SHP77 (cell line): ENCODE results near the gene RAB13.
"Not testable (repeated sequence)": the region's sequence is repeated elsewhere in the genome, so short reads cannot be mapped to it uniquely, and the experiment has no call there.

Experiments
- DNase-seq, 2 experiments: peaks; one replicate each; lab custom pipeline; 2025; lab: John Stamatoyannopoulos, UW

Gene RAB13

DNA sequence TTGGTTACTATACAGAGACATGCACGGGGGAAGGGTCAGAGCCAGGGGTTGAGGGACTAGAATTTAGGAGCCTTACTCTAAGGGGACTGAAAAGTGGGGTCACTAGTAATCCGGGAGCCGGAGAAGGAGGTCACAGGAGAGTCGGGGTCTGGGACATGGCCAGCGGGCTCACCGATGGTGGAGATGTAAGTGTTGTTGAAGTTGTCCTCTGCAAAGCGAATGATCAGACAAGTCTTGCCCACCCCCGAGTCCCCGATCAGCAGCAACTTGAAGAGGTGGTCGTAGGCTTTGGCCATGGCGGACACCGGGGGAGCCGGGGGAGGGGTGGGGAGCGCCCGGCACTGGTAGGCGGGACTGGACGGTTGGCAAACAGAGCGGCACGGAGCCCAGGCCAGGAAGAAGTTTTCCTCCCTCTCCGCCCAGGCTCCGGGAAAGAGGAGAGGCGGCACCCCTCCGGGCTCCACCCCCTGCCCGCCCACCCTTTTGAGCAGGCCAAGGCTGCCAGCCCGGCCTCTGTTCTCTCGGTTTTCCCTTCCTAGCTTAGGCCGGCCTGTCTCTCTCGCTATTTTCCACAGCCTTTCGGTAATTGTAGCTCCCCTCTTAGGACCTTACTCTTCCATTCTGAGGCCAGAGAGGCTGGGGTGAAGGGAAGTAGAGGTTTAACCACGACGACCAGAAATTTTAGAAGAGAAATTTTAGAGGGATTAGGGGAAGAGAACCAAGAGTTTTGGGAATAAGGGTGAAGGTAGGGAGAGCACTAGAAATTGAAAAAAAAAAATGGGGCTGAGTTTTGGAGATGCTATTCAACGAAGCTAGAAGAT is at the start of gene RAB13:
Gene RAB13, minus strand, starts transcription at position 399 of the 821 bp plus-strand sequence. Its CDS starts 103 bp downstream, at position 296.
- peak; percentile 90 to 94 for DNase-seq

DNA sequence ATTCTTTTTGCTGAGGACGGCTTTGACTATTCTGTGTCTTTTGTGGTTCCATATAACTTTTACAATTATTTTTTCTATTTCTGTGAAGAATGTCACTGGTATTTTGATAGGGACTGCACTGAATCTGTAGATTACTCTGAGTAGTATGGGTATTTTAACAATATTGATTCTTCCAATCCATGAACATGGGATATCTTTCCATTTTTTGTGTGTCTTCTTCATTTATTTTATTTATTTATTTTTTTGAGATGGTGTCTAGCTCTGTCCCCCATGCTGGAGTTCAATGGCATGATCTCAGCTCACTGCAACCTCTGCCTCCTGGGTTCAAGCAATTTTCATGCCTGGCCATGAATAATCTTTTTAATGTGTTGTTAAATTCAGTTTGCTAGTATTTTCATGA is 47.6 kb upstream of the RAB13 start:
- not testable (repeated sequence) for DNase-seq

DNA sequence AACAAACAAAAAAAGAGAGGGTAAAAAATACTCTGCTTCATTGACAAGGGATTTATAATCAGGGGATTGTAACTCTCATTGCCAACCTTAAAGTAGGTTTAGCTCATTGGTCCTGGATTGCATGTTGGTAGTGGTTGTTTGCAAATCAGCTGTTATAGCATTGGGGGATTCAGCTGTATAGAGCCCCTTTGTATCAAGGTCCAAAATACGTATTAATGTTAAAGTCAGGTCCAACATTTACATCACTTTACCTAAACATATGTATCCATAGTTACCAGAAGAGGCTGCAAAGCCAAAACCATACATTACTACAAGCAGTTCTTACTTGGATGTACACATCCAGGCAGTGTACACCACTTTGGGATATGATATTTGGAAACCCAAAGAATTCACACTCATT is 33.8 kb upstream of the RAB13 start:
- no peak for DNase-seq

DNA sequence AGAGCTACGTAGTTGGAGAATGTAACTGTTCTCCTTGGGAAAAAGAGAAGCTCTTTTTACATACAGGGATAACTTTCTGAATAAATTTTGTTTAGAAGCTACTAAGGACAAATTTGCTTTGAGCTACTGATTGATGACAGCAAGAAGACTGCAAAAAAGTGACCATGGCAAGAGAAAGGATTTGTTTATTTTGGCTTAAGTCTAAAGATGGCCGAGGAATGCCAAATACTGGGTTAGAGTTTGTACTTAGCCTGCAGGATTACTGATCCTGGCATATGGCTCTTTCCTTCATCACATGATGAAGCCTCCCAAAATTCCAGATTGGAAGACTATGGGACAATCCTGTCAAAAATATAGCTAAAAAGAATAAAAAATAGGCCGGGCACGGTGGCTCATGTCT is 33.1 kb upstream of the RAB13 start:
- no peak for DNase-seq

DNA sequence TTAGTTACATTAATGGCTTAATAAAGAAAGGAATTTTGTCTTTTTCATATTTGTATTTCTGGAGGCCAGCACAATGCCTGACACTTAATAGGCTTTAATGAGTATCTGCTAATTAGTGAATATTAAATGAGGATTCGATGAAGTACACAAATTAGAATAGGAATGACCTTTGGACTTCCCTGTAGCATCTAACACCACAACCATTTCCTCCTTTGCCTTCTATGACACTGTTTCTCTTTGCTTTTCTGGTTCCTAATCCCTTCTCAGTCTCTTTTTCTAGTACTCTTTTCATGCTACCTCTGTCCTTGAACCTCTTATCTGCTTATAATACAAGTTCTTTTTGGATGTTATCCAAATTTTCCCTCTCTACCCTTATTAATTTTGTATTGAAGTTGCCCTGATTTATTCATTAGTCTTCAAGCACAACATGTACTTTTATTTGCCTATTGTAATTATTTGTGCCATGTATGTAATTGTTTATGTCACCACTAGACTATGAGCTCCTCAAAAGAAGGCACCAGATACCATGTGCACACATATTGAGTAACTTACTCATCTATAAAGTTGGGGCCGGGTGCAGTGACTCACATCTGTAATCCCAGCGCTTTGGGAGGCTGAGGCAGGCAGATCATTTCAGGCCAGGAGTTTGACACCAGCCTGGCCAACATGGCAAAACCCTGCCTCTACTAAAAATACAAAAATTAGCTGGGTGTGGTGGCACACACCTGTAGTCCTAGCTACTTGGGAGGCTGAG is 28.2 kb upstream of the RAB13 start:
- no peak for DNase-seq

DNA sequence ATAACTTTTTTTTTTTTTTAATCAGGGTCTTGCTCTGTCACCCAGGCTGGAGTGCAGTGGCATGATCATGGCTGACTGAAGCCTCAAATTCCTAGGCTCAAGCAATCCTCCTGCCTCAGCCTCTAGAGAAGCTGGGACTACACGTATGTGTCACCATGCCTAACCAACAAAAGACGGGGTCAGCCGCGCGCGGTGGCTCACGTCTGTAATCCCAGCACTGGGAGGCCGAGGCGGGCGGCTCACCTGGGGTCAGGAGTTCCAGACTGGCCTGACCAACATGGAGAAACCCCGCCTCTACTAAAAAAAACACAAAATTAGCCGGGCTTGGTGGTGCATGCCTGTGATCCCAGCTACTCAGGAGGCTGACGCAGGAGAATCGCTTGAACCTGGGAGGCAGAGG is 26.4 kb upstream of the RAB13 start:
- not testable (repeated sequence) for DNase-seq

DNA sequence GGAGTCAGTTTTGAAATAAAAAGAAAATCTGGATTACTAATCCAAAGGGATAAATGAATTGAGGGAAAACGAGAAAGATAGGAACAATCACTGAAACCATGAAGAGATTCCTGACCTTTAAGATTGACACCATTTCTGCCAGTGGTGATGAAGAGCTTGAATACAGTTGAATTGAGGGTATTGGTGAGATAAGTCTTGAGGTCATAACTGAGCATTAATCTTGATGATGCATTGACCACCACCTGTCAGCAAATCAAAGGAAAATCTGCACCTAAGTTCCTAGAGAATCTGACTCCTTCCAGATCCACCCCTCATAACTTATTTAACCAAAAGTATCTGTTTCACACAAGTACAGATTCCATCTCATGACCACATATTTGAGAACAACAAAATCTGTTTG is 26.0 kb upstream of the RAB13 start:
- DNase-seq, result no peak

DNA sequence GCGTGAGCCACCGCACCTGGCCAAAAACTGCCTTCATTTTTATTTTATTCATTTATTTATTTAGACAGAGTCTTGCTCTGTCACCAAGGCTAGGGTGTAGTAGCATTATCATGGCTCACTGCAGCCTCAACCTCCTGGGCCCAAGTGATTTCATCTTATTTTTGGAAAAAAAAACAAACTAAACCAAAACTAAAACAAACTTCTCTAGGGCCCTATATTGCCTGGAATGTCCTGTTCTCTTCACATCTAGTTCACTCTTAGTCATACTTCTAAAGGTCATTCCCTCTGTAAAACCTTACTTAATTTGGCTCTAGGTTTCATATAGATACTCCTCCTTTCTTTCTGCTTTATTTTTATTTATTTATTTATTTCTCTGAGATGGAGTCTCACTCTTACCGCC is 20.0 kb upstream of the RAB13 start:
- no peak for DNase-seq

DNA sequence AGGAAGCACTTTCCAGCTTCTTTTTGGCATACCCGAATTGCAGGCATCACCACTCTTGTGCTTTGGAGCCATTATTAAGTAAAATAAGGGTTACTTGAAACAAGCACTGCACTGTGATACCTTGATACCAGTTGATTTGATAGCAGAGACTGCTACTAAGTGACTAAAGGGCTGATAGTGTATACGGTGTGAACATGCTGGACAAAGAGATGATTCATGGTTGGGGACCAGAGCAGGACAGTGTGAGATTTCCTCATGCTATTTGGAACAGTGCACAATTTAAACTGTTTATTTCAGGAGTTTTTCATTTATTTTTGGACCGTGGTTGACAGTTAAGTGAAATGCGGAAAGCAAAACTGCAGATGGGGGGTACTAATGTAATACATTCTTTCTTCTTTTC is 14.3 kb upstream of the RAB13 start:
- DNase-seq, result no peak

DNA sequence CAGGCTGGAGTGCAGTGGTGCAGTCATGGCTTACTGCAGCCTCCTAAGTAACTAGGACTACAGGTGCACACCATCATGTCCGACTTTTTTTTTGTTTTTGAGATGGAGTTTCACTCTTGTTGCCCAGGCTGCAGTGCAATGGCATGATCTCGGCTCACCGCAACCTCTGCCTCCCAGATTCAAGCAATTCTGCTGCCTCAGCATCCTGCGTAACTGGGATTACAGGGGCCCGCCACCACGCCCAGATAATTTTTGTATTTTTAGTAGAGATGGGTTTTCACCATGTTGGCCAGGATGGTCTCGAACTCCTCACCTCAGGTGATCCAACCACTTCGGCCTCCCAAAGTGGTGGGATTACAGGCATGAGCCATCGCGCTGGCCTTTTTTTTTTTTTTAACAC is 10.7 kb upstream of the RAB13 start:
- DNase-seq, result not testable (repeated sequence)

DNA sequence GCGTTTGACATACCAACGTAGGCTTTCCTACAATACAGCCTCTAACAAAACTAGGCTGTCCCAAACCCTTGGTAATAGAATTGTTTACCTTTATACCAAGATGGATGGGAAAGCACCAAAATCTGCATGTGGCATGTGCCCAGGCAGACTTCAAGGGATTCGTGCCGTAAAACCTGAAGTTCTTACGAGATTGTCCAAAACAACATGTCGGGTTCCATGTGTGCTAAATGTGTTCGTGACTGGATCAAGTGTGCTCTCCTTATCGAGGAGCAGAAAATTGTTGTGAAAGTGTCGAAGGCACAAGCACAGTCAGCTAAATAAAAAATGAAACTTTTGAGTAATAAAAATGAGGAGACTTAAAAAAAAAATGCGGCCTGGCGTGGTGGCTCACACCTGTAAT is 9.5 kb upstream of the RAB13 start:
- no peak for DNase-seq

DNA sequence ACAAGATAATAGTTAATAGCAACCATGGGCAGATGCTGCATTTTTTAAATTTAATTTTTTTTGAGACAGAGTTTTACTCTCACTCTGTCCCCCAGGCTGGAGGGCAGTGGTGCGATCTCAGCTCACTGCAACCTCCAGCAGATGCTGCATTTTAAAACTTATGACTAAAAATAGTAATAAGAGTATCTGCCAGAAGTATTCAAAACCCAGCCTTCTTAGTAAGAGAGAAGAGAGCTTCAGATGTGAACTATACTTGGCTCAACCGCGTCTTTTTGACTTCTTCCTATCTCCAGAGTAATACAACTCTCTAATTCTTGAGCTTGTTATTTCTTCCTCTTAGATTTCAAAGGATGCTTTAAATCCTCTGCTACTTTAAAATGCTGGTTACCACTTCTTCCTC is 9.1 kb upstream of the RAB13 start:
- DNase-seq, result no peak

DNA sequence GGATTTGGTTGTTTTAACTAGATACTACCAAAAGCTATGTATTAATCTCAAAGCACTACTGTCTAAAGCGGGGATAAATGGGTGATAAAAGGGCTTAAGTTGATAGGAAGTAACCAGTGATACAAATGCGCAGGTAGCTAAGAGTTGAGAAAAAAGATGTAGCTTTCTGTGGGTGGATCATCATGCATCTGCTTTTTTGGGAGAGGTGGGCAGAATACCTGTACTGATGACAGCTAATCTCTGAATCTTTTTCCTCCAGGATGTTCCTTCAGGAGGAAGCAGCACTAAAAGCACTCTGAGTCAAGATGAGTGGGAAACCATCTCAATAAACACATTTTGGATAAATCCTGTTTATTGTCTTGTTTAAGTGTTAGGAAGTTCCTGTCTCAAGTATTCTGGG is 5.7 kb upstream of the RAB13 start:
- DNase-seq, result no peak

DNA sequence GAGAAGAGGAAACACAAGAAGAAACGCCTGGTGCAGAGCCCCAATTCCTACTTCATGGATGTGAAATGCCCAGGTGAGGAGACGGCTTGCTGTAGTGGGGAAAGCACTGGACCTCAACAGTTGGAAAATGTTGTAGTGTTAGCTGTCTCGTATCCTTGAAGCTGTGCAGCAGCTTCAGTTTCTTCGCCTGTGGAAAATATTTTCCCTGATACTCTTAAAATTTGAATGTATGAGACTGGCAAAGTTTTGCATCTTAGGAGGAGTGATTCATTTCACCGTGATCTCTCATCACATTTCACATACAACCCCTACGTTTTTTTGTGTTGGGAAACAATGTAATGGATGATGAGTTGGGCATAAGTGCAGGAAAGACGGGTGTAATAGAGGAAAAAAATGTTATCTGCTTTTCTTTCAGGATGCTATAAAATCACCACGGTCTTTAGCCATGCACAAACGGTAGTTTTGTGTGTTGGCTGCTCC is 5.1 kb upstream of the RAB13 start:
- DNase-seq, result no peak

DNA sequence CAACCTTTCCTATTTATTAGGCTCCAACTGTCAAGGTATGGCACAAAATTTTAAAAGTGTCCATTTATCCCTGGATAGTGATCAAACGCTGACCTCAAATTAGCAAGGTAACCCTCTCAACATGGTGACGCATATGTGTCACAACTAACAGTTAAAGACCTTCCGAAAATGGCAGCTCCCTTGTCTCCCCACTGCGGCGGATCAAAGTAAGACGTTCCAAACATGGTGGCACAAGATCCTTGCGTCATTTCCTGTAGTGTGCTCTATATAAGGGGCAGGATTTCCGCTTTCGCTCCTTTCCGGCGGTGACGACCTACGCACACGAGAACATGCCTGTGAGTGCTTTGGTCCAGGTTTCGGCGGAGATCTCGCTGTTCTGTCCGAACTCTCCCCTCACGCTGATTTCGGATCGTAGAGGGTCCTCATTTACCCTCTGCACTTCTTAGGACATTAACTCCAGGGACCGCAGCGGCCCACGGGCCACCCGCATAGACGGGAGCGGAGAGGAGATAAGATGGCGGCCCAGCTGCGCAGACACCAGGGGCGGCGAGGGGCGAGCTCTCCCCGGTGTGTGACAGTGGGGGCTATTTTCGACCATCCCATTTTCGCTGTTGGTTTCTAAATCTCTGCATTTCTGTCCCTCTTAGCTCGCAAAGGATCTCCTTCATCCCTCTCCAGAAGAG is 4.5 kb upstream of the RAB13 start, which contains the start of gene RPS27:
Gene RPS27, plus strand, starts transcription at position 295 of the 683 bp plus-strand sequence. Its CDS starts 35 bp downstream, at position 330.
- DNase-seq, result peak; percentile 99 to 100

DNA sequence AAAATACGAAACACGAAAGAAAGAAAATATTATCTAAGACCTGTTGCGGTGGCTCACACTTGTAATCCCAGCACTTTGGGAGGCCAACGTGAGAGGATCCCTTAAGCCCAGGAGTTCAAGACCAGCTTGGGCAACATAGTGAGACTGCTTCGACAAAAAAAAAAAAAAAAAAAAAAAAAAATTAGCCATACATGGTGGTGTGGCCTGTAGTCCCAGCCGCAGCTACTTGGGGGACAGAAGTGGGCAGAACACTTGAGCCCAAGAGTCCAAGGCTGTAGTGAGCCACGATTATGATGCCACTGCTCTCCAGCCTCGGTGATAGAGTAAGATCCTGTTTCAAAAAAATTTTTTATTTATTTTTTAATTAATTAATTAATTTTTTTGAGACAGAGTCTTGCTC is 1.5 kb upstream of the RAB13 start:
- DNase-seq, result no peak

DNA sequence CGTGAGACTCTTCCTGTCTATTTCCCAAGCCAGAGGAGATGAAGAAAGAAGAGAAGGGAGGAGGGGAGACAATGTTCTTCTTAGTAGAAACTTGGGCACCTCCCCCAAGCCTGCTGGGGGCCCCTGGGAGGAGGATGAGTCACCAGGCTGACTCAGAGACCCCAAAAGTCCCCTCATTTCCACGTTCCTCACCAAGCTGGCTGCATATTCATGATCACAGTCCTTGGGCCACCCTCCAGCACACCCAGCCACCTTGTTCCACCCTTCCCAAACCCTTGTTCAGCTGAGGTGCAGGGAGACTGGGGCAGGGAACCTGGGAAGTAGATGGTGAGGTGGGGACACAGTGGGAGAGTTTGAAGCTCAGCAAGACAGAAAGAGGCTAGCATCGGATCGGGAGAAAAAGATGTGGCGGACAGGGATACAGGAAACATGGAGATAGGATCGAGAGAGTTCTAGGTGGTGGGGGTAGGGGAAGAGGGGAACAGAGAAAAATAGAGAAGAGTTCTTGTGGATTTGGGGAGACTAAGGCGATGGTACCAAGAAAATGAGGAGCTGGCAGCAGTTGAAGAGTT is 712 bp downstream of the RAB13 start:
- DNase-seq, result no peak

DNA sequence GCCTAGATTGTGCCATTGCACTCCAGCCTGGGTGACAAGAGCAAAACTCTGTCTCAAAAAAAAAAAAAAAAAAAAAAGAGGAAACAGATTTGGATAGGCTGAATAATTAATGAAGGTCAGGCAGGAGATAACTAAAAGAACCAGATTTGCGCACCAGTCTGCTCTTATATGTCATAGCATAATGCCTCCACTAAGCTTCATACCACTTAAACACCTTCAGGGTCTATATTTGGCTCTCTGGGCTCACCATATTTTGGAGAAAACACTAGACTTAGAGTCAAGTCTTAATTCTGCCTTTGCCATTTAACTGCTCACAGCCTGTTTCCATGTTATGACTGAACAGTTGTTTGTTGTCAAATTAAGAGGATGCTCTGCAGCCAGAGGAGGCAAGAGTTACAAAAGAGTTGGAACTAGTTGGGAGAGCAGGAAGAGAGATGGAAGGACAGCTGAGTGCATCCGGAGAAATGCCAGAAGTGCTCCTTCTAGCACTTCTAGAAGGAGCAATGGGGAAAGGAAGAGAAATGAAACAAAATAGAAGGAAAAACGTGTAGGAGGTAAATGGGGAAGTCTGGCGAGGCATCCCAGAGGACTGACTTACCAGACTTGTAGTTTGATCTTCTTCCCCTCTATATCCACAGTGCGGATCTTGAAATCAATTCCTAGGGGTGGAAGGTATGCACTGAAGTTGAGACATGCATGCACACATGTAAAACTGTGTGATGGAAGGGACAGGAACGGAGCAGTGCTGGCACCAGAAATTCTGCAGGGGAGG is 1.8 kb downstream of the RAB13 start:
- no peak for DNase-seq

DNA sequence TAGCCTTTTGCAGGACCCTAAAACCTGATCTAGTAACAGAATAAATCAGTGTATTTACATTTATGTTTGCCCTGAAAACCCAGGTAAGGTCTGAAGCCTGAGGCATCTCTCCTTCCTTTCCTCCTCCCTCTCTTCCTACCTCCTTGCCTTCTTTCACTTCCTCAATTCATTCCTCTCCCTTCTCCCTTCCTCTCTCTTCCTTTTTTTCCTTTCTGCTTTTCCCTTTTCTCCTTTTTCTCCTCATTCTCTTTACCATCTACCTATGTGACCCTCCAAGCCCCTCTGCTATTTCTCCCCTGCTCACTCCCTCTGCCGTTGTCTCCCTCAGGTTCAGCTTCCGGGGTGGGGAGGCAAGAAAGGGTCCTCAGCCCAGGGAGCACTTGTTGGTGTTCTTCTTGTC is 4.4 kb downstream of the RAB13 start:
- not testable (repeated sequence) for DNase-seq

DNA sequence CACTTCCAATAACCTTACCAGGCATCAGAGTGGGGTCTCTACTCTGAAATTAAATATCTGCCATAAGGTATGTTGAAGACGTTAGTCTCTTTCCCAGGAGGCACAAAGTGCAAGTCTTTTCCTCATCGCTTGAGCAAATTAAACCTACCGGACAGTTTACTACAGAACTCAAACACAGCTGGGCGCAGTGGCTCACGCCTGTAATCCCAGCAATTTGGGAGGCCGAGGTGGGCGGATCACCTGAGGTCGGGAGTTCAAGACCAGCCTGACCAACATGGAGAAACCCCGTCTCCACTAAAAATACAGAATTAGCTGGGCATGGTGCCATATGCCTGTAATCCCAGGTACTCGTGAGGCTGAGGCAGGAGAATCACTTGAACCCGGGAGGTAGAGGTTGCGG is 7.0 kb downstream of the RAB13 start:
- DNase-seq, result not testable (repeated sequence)

DNA sequence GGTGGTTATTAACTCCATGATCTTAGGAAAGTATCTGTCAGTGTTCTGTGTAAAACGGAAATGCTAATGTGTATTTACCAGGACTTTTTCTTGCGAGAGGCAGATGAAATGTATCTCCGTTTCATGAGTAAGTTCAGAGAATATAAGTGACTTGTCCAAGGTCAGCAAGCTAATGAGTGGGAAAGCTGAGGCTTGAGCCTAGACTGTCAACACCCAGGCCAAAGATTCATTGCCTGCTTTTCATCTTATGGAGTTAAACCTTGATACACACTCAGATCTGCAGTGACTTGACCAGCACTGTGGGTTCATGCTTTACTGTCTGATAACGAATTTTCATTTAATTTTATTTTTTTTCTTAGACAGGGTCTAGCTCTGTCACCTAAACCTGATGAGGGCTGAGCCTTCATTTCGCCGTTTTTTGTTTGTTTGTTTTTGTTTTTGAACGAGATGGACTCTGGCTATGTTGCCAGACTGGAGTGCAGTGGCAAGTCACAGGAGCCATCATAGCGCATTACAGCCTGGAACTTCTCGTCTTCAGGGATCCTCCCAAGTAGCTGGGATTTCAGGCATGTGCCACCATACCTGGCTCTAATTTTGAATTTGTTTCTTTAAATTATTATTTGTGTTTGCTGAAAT is 7.7 kb downstream of the RAB13 start:
- no peak for DNase-seq
